Measurements from ENCODE around the gene MAPK11. TPM values are rescaled to one million over a fixed set of nuclear protein-coding genes. Genes with fewer than 3 reads are reported as not detected.

The MAPK11 gene
- total RNA-seq: 1.3 TPM

GRCh38 chr22:50269970-50270665, at the start of gene MAPK11:
TSS of gene MAPK11 (minus strand) at chr22:50270380. CDS start at chr22:50270292, 88 bp downstream.
- peaks cover 18% of the 10 kb centered on the region for H3K4me1 ChIP-seq (ENCODE audit: insufficient read depth, low read length)
- H3K4me3 ChIP-seq (ENCODE audit: low read length): peak within 1 kb of the TSS; percentile 27
- H3K27me3 ChIP-seq (ENCODE audit: insufficient read depth, low read length): peaks cover 17% of the 10 kb centered on the region

GRCh38 chr22:50319503-50319951, 49.3 kb upstream of the MAPK11 start:
- peaks cover 11% of the 10 kb centered on the region for H3K4me1 ChIP-seq (ENCODE audit: insufficient read depth, low read length)
- no peak overlapping the region for H3K4me3 ChIP-seq (ENCODE audit: low read length)
- H3K27me3 ChIP-seq (ENCODE audit: insufficient read depth, low read length): no peaks in the 10 kb centered on the region
- no peaks in the 10 kb centered on the region for H3K9me3 ChIP-seq (ENCODE audit: low read depth, low read length)

More at GRCh38 chr22:50269970-50270665, at the start of gene MAPK11:
- H3K9me3 ChIP-seq (ENCODE audit: low read depth, low read length): no peaks in the 10 kb centered on the region

- Histone ChIP-seq H3K27me3 (ENCODE audit: insufficient read depth, low read length) (no peaks in the 10 kb centered on the region), H3K9me3 (ENCODE audit: low read depth, low read length) (no peaks in the 10 kb centered on the region), H3K4me3 (ENCODE audit: low read length) (no peak overlapping the region), H3K4me1 (ENCODE audit: insufficient read depth, low read length) (peaks cover 18% of the 10 kb centered on the region)
Observed at GRCh38 chr22:50318698-50319411, 48.7 kb upstream of the MAPK11 start.

- Histone ChIP-seq H3K9me3 (ENCODE audit: low read depth, low read length) (no peaks in the 10 kb centered on the region), H3K27me3 (ENCODE audit: insufficient read depth, low read length) (no peaks in the 10 kb centered on the region), H3K4me1 (ENCODE audit: insufficient read depth, low read length) (peaks cover 22% of the 10 kb centered on the region), H3K4me3 (ENCODE audit: low read length) (no peak overlapping the region)
Observed at GRCh38 chr22:50318356-50318697, 48.1 kb upstream of the MAPK11 start.

GRCh38 chr22:50317674-50318073, 47.5 kb upstream of the MAPK11 start:
- Histone ChIP-seq H3K4me1 (ENCODE audit: insufficient read depth, low read length) (peaks cover 22% of the 10 kb centered on the region), H3K9me3 (ENCODE audit: low read depth, low read length) (no peaks in the 10 kb centered on the region), H3K4me3 (ENCODE audit: low read length) (no peak overlapping the region), H3K27me3 (ENCODE audit: insufficient read depth, low read length) (no peaks in the 10 kb centered on the region)

GRCh38 chr22:50317178-50317577, 47.0 kb upstream of the MAPK11 start:
- H3K27me3 ChIP-seq (ENCODE audit: insufficient read depth, low read length): no peaks in the 10 kb centered on the region

GRCh38 chr22:50316114-50317065, 46.2 kb upstream of the MAPK11 start:
- H3K9me3 ChIP-seq (ENCODE audit: low read depth, low read length): no peaks in the 10 kb centered on the region
- no peaks in the 10 kb centered on the region for H3K27me3 ChIP-seq (ENCODE audit: insufficient read depth, low read length)
- H3K4me3 ChIP-seq (ENCODE audit: low read length): no peak overlapping the region
- peaks cover 22% of the 10 kb centered on the region for H3K4me1 ChIP-seq (ENCODE audit: insufficient read depth, low read length)

More at GRCh38 chr22:50317178-50317577, 47.0 kb upstream of the MAPK11 start:
- Histone ChIP-seq H3K4me3 (ENCODE audit: low read length) (no peak overlapping the region), H3K9me3 (ENCODE audit: low read depth, low read length) (no peaks in the 10 kb centered on the region), H3K4me1 (ENCODE audit: insufficient read depth, low read length) (peaks cover 22% of the 10 kb centered on the region)

GRCh38 chr22:50315289-50316113, 45.3 kb upstream of the MAPK11 start:
- Histone ChIP-seq H3K4me3 (ENCODE audit: low read length) (no peak overlapping the region), H3K4me1 (ENCODE audit: insufficient read depth, low read length) (peaks cover 22% of the 10 kb centered on the region), H3K9me3 (ENCODE audit: low read depth, low read length) (no peaks in the 10 kb centered on the region), H3K27me3 (ENCODE audit: insufficient read depth, low read length) (no peaks in the 10 kb centered on the region)

- H3K9me3 ChIP-seq (ENCODE audit: low read depth, low read length): no peaks in the 10 kb centered on the region
- peaks cover 23% of the 10 kb centered on the region for H3K4me1 ChIP-seq (ENCODE audit: insufficient read depth, low read length)
- H3K4me3 ChIP-seq (ENCODE audit: low read length): peak overlapping the region; percentile 21
- H3K27me3 ChIP-seq (ENCODE audit: insufficient read depth, low read length): no peaks in the 10 kb centered on the region
Observed at GRCh38 chr22:50314455-50315288, 44.5 kb upstream of the MAPK11 start.

GRCh38 chr22:50314081-50314454, 43.9 kb upstream of the MAPK11 start:
- peak overlapping the region; percentile 21 for H3K4me3 ChIP-seq (ENCODE audit: low read length)

GRCh38 chr22:50313600-50313999, 43.4 kb upstream of the MAPK11 start:
- H3K27me3 ChIP-seq (ENCODE audit: insufficient read depth, low read length): no peaks in the 10 kb centered on the region
- H3K4me3 ChIP-seq (ENCODE audit: low read length): no peak overlapping the region
- no peaks in the 10 kb centered on the region for H3K9me3 ChIP-seq (ENCODE audit: low read depth, low read length)
- H3K4me1 ChIP-seq (ENCODE audit: insufficient read depth, low read length): peaks cover 33% of the 10 kb centered on the region

More at GRCh38 chr22:50314081-50314454, 43.9 kb upstream of the MAPK11 start:
- H3K27me3 ChIP-seq (ENCODE audit: insufficient read depth, low read length): no peaks in the 10 kb centered on the region
- no peaks in the 10 kb centered on the region for H3K9me3 ChIP-seq (ENCODE audit: low read depth, low read length)
- peaks cover 29% of the 10 kb centered on the region for H3K4me1 ChIP-seq (ENCODE audit: insufficient read depth, low read length)

- Histone ChIP-seq H3K27me3 (ENCODE audit: insufficient read depth, low read length) (no peaks in the 10 kb centered on the region), H3K4me3 (ENCODE audit: low read length) (no peak overlapping the region), H3K4me1 (ENCODE audit: insufficient read depth, low read length) (peaks cover 39% of the 10 kb centered on the region), H3K9me3 (ENCODE audit: low read depth, low read length) (no peaks in the 10 kb centered on the region)
Observed at GRCh38 chr22:50313021-50313420, 42.8 kb upstream of the MAPK11 start.

- no peaks in the 10 kb centered on the region for H3K9me3 ChIP-seq (ENCODE audit: low read depth, low read length)
- H3K4me1 ChIP-seq (ENCODE audit: insufficient read depth, low read length): peaks cover 42% of the 10 kb centered on the region
- no peak overlapping the region for H3K4me3 ChIP-seq (ENCODE audit: low read length)
- H3K27me3 ChIP-seq (ENCODE audit: insufficient read depth, low read length): no peaks in the 10 kb centered on the region
Observed at GRCh38 chr22:50312371-50312770, 42.2 kb upstream of the MAPK11 start.

All from mononuclear cell (primary cell).